ENCODE results near the gene NAV2. TPM values are rescaled to one million over a fixed set of nuclear protein-coding genes. Genes with fewer than 3 reads are reported as not detected.

The NAV2 gene
- total RNA-seq, 1 experiment from 2014 or later = 22.7 TPM

GRCh38 chr11:19958204-19958603, 245.6 kb downstream of the NAV2 start:
- in situ Hi-C loops (cut with HindIII; ENCODE audit: low pct_unique_long_range_greater_than_20kb, low sequenced_read_pairs) = no loop called here
- no peaks in the 10 kb centered on the region for H3K9me3 ChIP-seq (ENCODE audit: control insufficient read depth, insufficient read depth, low read depth, low read length)
- no peak overlapping the region for H3K27ac ChIP-seq (ENCODE audit: low read length)
- intact Hi-C loops (cut with micrococcal nuclease; ENCODE audit: unreplicated experiment) = no loop called here
- BruUV-seq (replicated peaks) = no TSS peak
- CTCF ChIA-PET = no interaction called here
- H3K4me3 ChIP-seq (ENCODE audit: low read depth in 2 of 2, low read length in 2 of 2) = no peak overlapping the region
- H3K27me3 ChIP-seq (ENCODE audit: control insufficient read depth, insufficient read depth, low read length) = no peaks in the 10 kb centered on the region
- H3K36me3 ChIP-seq (ENCODE audit: control insufficient read depth, insufficient read depth, low read length) = no peaks in the 10 kb centered on the region
- POLR2A ChIA-PET = no interaction called here
- ATAC-seq = no peak
- peaks cover 2% of the 10 kb centered on the region; the same call in 1 of the 2 replicates for H3K4me1 ChIP-seq (ENCODE audit: control insufficient read depth, insufficient read depth, low read length)
- DNase-seq (ENCODE audit: low read depth, low spot score) = no peak
- no peak for TF ChIP-seq TCF7L2 (IDR thresholded peaks at IDR 0.05; ENCODE audit: low read depth, low read length)
- no peak for TF ChIP-seq SIN3A (IDR thresholded peaks at IDR 0.05; ENCODE audit: borderline replicate concordance, insufficient read depth, low read depth, low read length)
- no peak for TF ChIP-seq CTCF (IDR thresholded peaks at IDR 0.05)
- no peak for TF ChIP-seq REST (IDR thresholded peaks at IDR 0.05; ENCODE audit: insufficient read depth in 1 of 2, low read depth in 2 of 2, low read length in 1 of 2)
- TF ChIP-seq POLR2AphosphoS5 (IDR thresholded peaks at IDR 0.05; ENCODE audit: low read depth, low read length) = no peak

GRCh38 chr11:19959210-19959609, 246.6 kb downstream of the NAV2 start:
- no peaks in the 10 kb centered on the region for H3K36me3 ChIP-seq (ENCODE audit: control insufficient read depth, insufficient read depth, low read length)
- POLR2A ChIA-PET = no interaction called here
- no peaks in the 10 kb centered on the region for H3K27me3 ChIP-seq (ENCODE audit: control insufficient read depth, insufficient read depth, low read length)
- ATAC-seq (no peak), DNase-seq (ENCODE audit: low read depth, low spot score) (no peak)
- H3K4me3 ChIP-seq (ENCODE audit: low read depth in 2 of 2, low read length in 2 of 2) = no peak overlapping the region
- TF ChIP-seq POLR2AphosphoS5 (IDR thresholded peaks at IDR 0.05; ENCODE audit: low read depth, low read length) (no peak), TCF7L2 (IDR thresholded peaks at IDR 0.05; ENCODE audit: low read depth, low read length) (no peak), SIN3A (IDR thresholded peaks at IDR 0.05; ENCODE audit: borderline replicate concordance, insufficient read depth, low read depth, low read length) (no peak), REST (IDR thresholded peaks at IDR 0.05; ENCODE audit: insufficient read depth in 1 of 2, low read depth in 2 of 2, low read length in 1 of 2) (no peak), CTCF (IDR thresholded peaks at IDR 0.05) (no peak)
- in situ Hi-C loops (cut with HindIII; ENCODE audit: low pct_unique_long_range_greater_than_20kb, low sequenced_read_pairs) = no loop called here
- CTCF ChIA-PET = no interaction called here
- BruUV-seq (replicated peaks) = no TSS peak
- intact Hi-C loops (cut with micrococcal nuclease; ENCODE audit: unreplicated experiment) = no loop called here
- no peak overlapping the region for H3K27ac ChIP-seq (ENCODE audit: low read length)
- H3K9me3 ChIP-seq (ENCODE audit: control insufficient read depth, insufficient read depth, low read depth, low read length) = no peaks in the 10 kb centered on the region
- no peaks in the 10 kb centered on the region for H3K4me1 ChIP-seq (ENCODE audit: control insufficient read depth, insufficient read depth, low read length)
